IPS DF 6.9 (cell line): ENCODE measurements around the gene SRPK2.

Experiments
- DNase-seq: peaks from one replicate; pipeline ENCODE4 v3.0.0-alpha.2; 2013; ENCODE audit warnings: low read depth, low spot score
- H3K27ac ChIP-seq: one replicate; pipeline ENCODE4 v1.5.1; 2013; ENCODE audit warnings: low read length, control low read depth
- H3K27me3 ChIP-seq: 2 replicates; pipeline ENCODE4 v1.6.1; 2013; ENCODE audit warnings: mild to moderate bottlenecking, low read length; ENCODE audit not compliant: control insufficient read depth, insufficient read depth
- H3K36me3 ChIP-seq: 2 replicates; pipeline ENCODE4 v1.6.1; 2013; ENCODE audit warnings: low read length; ENCODE audit not compliant: control insufficient read depth, insufficient read depth
- H3K4me1 ChIP-seq: 2 replicates; pipeline ENCODE4 v1.6.1; 2013; ENCODE audit warnings: low read length; ENCODE audit not compliant: control insufficient read depth, insufficient read depth
- H3K4me3 ChIP-seq: 2 replicates; pipeline ENCODE4 v1.5.1; 2013; ENCODE audit warnings: mild to moderate bottlenecking, low read length
- H3K9me3 ChIP-seq: 2 replicates; pipeline ENCODE4 v1.6.1; 2013; ENCODE audit warnings: low read length, inconsistent platforms; ENCODE audit not compliant: control insufficient read depth, insufficient read depth
- WGBS: extraction: QIAGEN DNeasy Blood & Tissue Kit; methylation state at CpG from one replicate; pipeline ENCODE4 v1.1.7; 2013; ENCODE audit warnings: mixed read lengths, missing lambda C conversion rate; ENCODE audit not compliant: insufficient read length, insufficient coverage; 5-methylcytosine and 5-hydroxymethylcytosine counted together

SRPK2 gene

DNA sequence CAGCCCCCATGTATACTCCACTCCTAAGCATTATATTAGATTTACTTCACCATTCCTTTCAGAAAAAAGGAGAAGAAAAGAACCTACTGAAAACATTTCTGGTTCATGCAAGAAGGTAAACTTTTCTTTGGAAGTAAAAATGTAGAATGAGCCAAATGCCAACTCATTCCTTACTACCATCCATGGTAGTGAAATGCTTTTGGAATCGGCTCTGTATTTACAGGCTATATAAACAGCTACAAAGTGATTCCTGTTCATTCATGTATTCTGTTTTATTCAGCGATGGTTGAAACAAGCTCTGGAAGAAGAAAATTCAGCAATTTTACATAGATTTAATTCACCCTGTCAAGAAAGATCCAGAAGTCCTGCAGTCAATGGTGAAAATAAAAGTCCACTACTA lies 283.1 kb downstream of the SRPK2 start:
- H3K4me1 ChIP-seq: no peaks in the 10 kb centered on the region
- H3K4me3 ChIP-seq: no peak overlapping the region
- DNase-seq: no peak
- no peaks in the 10 kb centered on the region for H3K9me3 ChIP-seq
- WGBS: no CpG with 5 or more reads among the region's 2 CpGs
- no peaks in the 10 kb centered on the region for H3K27me3 ChIP-seq
- H3K36me3 ChIP-seq: peaks cover 10% of the 10 kb centered on the region; the same call in 1 of the 2 replicates
- H3K27ac ChIP-seq: no peak overlapping the region

GRCh38 chr7:105102557-105103352 lies 286.0 kb downstream of the SRPK2 start:
- H3K36me3 ChIP-seq: peaks cover 2% of the 10 kb centered on the region; the same call in 1 of the 2 replicates
- H3K4me3 ChIP-seq: no peak overlapping the region
- no CpG with 5 or more reads among the region's 4 CpGs for WGBS
- H3K27ac ChIP-seq: no peak overlapping the region
- no peak for DNase-seq
- H3K27me3 ChIP-seq: no peaks in the 10 kb centered on the region
- H3K9me3 ChIP-seq: no peaks in the 10 kb centered on the region
- no peaks in the 10 kb centered on the region for H3K4me1 ChIP-seq

DNA sequence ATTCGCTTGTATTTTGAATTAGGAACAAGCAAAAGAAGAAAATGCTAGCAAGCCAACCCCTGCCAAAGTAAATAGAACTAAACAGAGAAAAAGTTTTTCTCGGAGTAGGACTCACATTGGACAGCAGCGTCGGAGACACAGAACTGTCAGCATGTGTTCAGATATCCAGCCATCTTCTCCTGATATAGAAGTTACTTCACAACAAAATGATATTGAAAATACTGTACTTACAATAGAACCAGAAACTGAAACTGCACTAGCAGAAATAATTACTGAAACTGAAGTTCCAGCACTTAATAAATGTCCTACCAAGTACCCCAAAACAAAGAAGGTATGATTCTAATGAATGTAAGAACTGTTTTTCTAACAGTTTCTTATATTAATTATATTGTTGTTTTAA lies 286.9 kb downstream of the SRPK2 start:
- Histone ChIP-seq H3K9me3 (no peaks in the 10 kb centered on the region), H3K4me1 (no peaks in the 10 kb centered on the region), H3K36me3 (peaks cover 2% of the 10 kb centered on the region; the same call in 1 of the 2 replicates), H3K27me3 (no peaks in the 10 kb centered on the region), H3K4me3 (no peak overlapping the region), H3K27ac (no peak overlapping the region)
- DNase-seq: no peak
- no CpG with 5 or more reads among the region's 4 CpGs for WGBS

GRCh38 chr7:105098863-105099515 lies 289.7 kb downstream of the SRPK2 start:
- 100% methylated on average over 1 of the region's 2 CpGs for WGBS
- no peaks in the 10 kb centered on the region; the same call in 1 of the 2 replicates for H3K36me3 ChIP-seq
- DNase-seq: no peak

GRCh38 chr7:105097619-105098018 lies 291.1 kb downstream of the SRPK2 start:
- DNase-seq: no peak
- H3K36me3 ChIP-seq: no peaks in the 10 kb centered on the region; the same call in 1 of the 2 replicates
- H3K27ac ChIP-seq: no peak overlapping the region
- H3K9me3 ChIP-seq: no peaks in the 10 kb centered on the region
- no CpG with 5 or more reads among the region's 7 CpGs for WGBS
- no peaks in the 10 kb centered on the region for H3K27me3 ChIP-seq
- no peak overlapping the region for H3K4me3 ChIP-seq
- H3K4me1 ChIP-seq: no peaks in the 10 kb centered on the region

More at GRCh38 chr7:105098863-105099515, 289.7 kb downstream of the SRPK2 start:
- Histone ChIP-seq H3K27me3 (no peaks in the 10 kb centered on the region), H3K4me1 (no peaks in the 10 kb centered on the region), H3K9me3 (no peaks in the 10 kb centered on the region), H3K4me3 (no peak overlapping the region), H3K27ac (no peak overlapping the region)

DNA sequence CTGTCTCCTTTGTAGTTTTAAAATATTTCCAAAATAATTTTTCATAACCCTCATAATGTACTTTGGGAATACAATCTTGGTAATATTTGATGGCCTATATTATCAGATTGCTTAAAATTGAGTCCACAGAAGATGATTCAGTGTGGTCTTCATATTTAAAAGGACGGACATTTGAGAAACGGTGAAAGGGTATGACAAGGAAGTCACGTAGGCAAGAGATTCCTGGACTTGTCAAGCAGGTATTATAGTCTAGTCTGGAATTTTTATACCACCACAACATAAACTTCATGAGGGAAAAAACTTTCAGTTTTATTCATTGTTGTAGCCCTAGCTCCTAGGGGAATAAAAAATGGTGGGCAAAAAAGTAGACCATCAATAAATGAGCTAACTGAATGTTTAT lies 292.4 kb downstream of the SRPK2 start:
- DNase-seq: no peak
- H3K27me3 ChIP-seq: no peaks in the 10 kb centered on the region
- no peaks in the 10 kb centered on the region for H3K4me1 ChIP-seq
- no CpG with 5 or more reads among the region's 3 CpGs for WGBS
- H3K4me3 ChIP-seq: no peak overlapping the region
- no peak overlapping the region for H3K27ac ChIP-seq
- H3K36me3 ChIP-seq: no peaks in the 10 kb centered on the region; the same call in 1 of the 2 replicates
- no peaks in the 10 kb centered on the region for H3K9me3 ChIP-seq

GRCh38 chr7:105094966-105095365 lies 293.8 kb downstream of the SRPK2 start:
- Histone ChIP-seq H3K36me3 (no peaks in the 10 kb centered on the region; the same call in 1 of the 2 replicates), H3K27ac (no peak overlapping the region), H3K4me1 (no peaks in the 10 kb centered on the region), H3K9me3 (no peaks in the 10 kb centered on the region), H3K27me3 (no peaks in the 10 kb centered on the region), H3K4me3 (no peak overlapping the region)
- no peak for DNase-seq

DNA sequence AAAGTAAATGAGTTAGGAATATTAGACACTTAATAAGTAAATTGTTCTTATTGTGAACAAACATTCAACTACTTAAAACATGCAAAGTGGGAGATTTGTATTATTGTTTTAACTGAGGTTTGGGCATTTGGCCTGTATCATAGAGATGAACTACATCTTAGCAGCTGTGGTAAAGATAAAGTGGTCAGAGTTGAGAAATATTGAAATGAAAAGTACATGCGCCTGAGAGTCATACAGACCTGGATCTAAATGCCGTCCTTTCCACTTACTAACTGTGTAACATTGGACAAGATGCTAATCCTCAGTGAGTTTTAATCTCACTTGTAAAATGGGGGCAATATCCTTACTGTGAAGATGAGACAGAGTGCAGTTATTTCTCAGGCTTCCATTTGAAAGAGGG lies 300.3 kb downstream of the SRPK2 start:
- Histone ChIP-seq H3K4me3 (no peak overlapping the region), H3K27ac (no peak overlapping the region)

DNA sequence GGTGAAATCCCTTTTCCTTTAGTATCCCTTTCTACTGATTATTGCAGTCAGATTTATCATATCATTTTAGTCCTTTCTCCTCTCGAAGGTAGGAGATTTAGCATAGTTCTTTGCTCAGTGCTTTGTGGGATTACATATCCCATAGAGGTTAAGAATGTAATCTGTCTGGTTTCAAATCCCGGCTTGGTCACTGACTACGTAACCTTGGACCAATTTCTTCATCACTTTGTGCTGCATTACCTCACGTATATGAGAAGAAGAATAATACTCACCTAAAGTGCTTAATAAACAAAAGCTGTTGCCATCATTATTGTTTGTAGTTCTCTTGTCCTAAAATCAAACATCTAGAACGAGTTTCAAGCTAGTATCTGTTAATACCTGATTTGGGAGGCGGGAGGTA lies 300.7 kb downstream of the SRPK2 start:
- peaks cover 3% of the 10 kb centered on the region; the same call in 1 of the 2 replicates for H3K36me3 ChIP-seq
- H3K9me3 ChIP-seq: no peaks in the 10 kb centered on the region
- H3K4me1 ChIP-seq: no peaks in the 10 kb centered on the region
- H3K27ac ChIP-seq: no peak overlapping the region
- no peak overlapping the region for H3K4me3 ChIP-seq
- no peak for DNase-seq
- H3K27me3 ChIP-seq: no peaks in the 10 kb centered on the region
- no CpG with 5 or more reads among the region's 6 CpGs for WGBS

More for the DNA sequence above, 300.3 kb downstream of the SRPK2 start:
- H3K27me3 ChIP-seq: no peaks in the 10 kb centered on the region
- H3K9me3 ChIP-seq: no peaks in the 10 kb centered on the region
- no peaks in the 10 kb centered on the region for H3K4me1 ChIP-seq
- WGBS: no CpG with 5 or more reads among the region's 2 CpGs
- no peak for DNase-seq
- peaks cover 3% of the 10 kb centered on the region; the same call in 1 of the 2 replicates for H3K36me3 ChIP-seq

GRCh38 chr7:105086850-105087249 lies 301.9 kb downstream of the SRPK2 start:
- WGBS: no CpG with 5 or more reads among the region's 3 CpGs
- DNase-seq: no peak
- Histone ChIP-seq H3K4me1 (no peaks in the 10 kb centered on the region), H3K9me3 (no peaks in the 10 kb centered on the region), H3K4me3 (no peak overlapping the region), H3K27ac (no peak overlapping the region), H3K36me3 (peaks cover 3% of the 10 kb centered on the region; the same call in 1 of the 2 replicates), H3K27me3 (no peaks in the 10 kb centered on the region)
